Mucosa of stomach (tissue), 1 donor: ENCODE measurements around the gene MCCD1.

ENCODE experiments used
- H3K27me3 ChIP-seq: one replicate; pipeline ENCODE4 v1.7.0; 2013; ENCODE audit warnings: mild to moderate bottlenecking, low read length; ENCODE audit not compliant: control insufficient read depth, insufficient read depth
- H3K36me3 ChIP-seq: one replicate; pipeline ENCODE4 v1.7.0; 2013; ENCODE audit warnings: low read length; ENCODE audit not compliant: control insufficient read depth, insufficient read depth
- H3K4me1 ChIP-seq: one replicate; pipeline ENCODE4 v1.7.0; 2013; ENCODE audit warnings: mild to moderate bottlenecking, low read length; ENCODE audit not compliant: control insufficient read depth, insufficient read depth
- H3K4me3 ChIP-seq: one replicate; pipeline ENCODE4 v1.7.0; 2013; ENCODE audit warnings: low read length
- H3K9ac ChIP-seq: one replicate; pipeline ENCODE4 v1.7.0; 2013; ENCODE audit warnings: mild to moderate bottlenecking, low read length, moderate library complexity
- H3K9me3 ChIP-seq: one replicate; pipeline ENCODE4 v1.7.0; 2013; ENCODE audit warnings: mild to moderate bottlenecking, low read length, moderate library complexity; ENCODE audit not compliant: control insufficient read depth
- donor health status: Pancreatic carcinoma.

Gene MCCD1

GRCh38 chr6:31568537-31568961 lies 39.8 kb downstream of the MCCD1 start:
- peaks cover 3% of the 10 kb centered on the region for H3K27me3 ChIP-seq
- no peaks in the 10 kb centered on the region for H3K9me3 ChIP-seq
- H3K36me3 ChIP-seq: no peaks in the 10 kb centered on the region
- no peak overlapping the region for H3K9ac ChIP-seq
- H3K4me1 ChIP-seq: no peaks in the 10 kb centered on the region
- no peak overlapping the region for H3K4me3 ChIP-seq

GRCh38 chr6:31569861-31570536 lies 41.2 kb downstream of the MCCD1 start:
- no peaks in the 10 kb centered on the region for H3K9me3 ChIP-seq
- H3K9ac ChIP-seq: no peak overlapping the region
- no peaks in the 10 kb centered on the region for H3K4me1 ChIP-seq
- no peak overlapping the region for H3K4me3 ChIP-seq
- peaks cover 5% of the 10 kb centered on the region for H3K27me3 ChIP-seq
- H3K36me3 ChIP-seq: no peaks in the 10 kb centered on the region

- H3K9me3 ChIP-seq: no peaks in the 10 kb centered on the region
- H3K27me3 ChIP-seq: peaks cover 10% of the 10 kb centered on the region
- H3K4me3 ChIP-seq: no peak within 1 kb of the TSS
- H3K36me3 ChIP-seq: no peaks in the 10 kb centered on the region
- H3K9ac ChIP-seq: no peak within 1 kb of the TSS
- H3K4me1 ChIP-seq: no peaks in the 10 kb centered on the region
Observed at GRCh38 chr6:31572041-31572911, 43.5 kb downstream of the MCCD1 start, which contains the start of gene LTA. LTA (plus strand) TSS chr6:31572289; CDS start chr6:31572743, 454 bp downstream.

GRCh38 chr6:31573239-31574105 lies 44.7 kb downstream of the MCCD1 start:
- no peak overlapping the region for H3K9ac ChIP-seq
- H3K27me3 ChIP-seq: peaks cover 10% of the 10 kb centered on the region
- no peaks in the 10 kb centered on the region for H3K4me1 ChIP-seq
- H3K36me3 ChIP-seq: no peaks in the 10 kb centered on the region
- no peaks in the 10 kb centered on the region for H3K9me3 ChIP-seq
- no peak overlapping the region for H3K4me3 ChIP-seq

GRCh38 chr6:31574106-31575061 lies 45.6 kb downstream of the MCCD1 start:
- Histone ChIP-seq H3K9me3 (no peaks in the 10 kb centered on the region), H3K4me3 (no peak overlapping the region), H3K27me3 (peaks cover 7% of the 10 kb centered on the region), H3K9ac (no peak overlapping the region), H3K36me3 (no peaks in the 10 kb centered on the region), H3K4me1 (no peaks in the 10 kb centered on the region)

- Histone ChIP-seq H3K4me3 (no peak within 1 kb of the TSS), H3K27me3 (peaks cover 12% of the 10 kb centered on the region), H3K9ac (peak within 1 kb of the TSS; percentile 17), H3K9me3 (no peaks in the 10 kb centered on the region), H3K4me1 (peaks cover 2% of the 10 kb centered on the region), H3K36me3 (no peaks in the 10 kb centered on the region)
Observed at GRCh38 chr6:31575335-31575901, 46.7 kb downstream of the MCCD1 start, which contains the start of gene TNF. TNF (plus strand) TSS chr6:31575565; CDS start chr6:31575742, 177 bp downstream.

GRCh38 chr6:31575952-31576685 lies 47.4 kb downstream of the MCCD1 start:
- H3K9ac ChIP-seq: peak overlapping the region; percentile 17
- no peak overlapping the region for H3K4me3 ChIP-seq
- H3K9me3 ChIP-seq: no peaks in the 10 kb centered on the region

GRCh38 chr6:31576897-31577578 lies 48.3 kb downstream of the MCCD1 start:
- peaks cover 11% of the 10 kb centered on the region for H3K4me1 ChIP-seq
- H3K27me3 ChIP-seq: peaks cover 25% of the 10 kb centered on the region
- H3K9me3 ChIP-seq: no peaks in the 10 kb centered on the region
- no peak overlapping the region for H3K9ac ChIP-seq
- H3K36me3 ChIP-seq: no peaks in the 10 kb centered on the region
- H3K4me3 ChIP-seq: no peak overlapping the region

More at GRCh38 chr6:31575952-31576685, 47.4 kb downstream of the MCCD1 start:
- Histone ChIP-seq H3K27me3 (peaks cover 16% of the 10 kb centered on the region), H3K36me3 (no peaks in the 10 kb centered on the region), H3K4me1 (peaks cover 7% of the 10 kb centered on the region)

GRCh38 chr6:31577579-31577966 lies 48.8 kb downstream of the MCCD1 start:
- Histone ChIP-seq H3K4me3 (no peak overlapping the region), H3K36me3 (no peaks in the 10 kb centered on the region), H3K9ac (no peak overlapping the region), H3K27me3 (peaks cover 30% of the 10 kb centered on the region), H3K9me3 (no peaks in the 10 kb centered on the region), H3K4me1 (peaks cover 11% of the 10 kb centered on the region)
